HG03571 (cell line): Measurements from ENCODE around the gene TSHZ2.
"Not testable (repeated sequence)": the region's sequence is repeated elsewhere in the genome, so short reads cannot be mapped to it uniquely, and the experiment has no call there.

ENCODE experiments used
- ATAC-seq: cut with Tn5 transposase; IDR thresholded peaks from one replicate; pipeline ENCODE4 v1.9.1; 2021; ENCODE audit not compliant: unreplicated experiment

The TSHZ2 gene

GRCh38 chr20:53522026-53522425 lies 549.9 kb downstream of the TSHZ2 start:
- ATAC-seq: no peak

GRCh38 chr20:53522696-53523095 lies 550.5 kb downstream of the TSHZ2 start:
- no peak for ATAC-seq

- ATAC-seq: not testable (repeated sequence)
Measured at GRCh38 chr20:53523615-53524014, 551.5 kb downstream of the TSHZ2 start.

GRCh38 chr20:53524589-53525312 lies 552.6 kb downstream of the TSHZ2 start:
- no peak for ATAC-seq

- ATAC-seq: no peak
Measured at GRCh38 chr20:53527196-53527595, 555.0 kb downstream of the TSHZ2 start.

- ATAC-seq: no peak
Measured at GRCh38 chr20:53529658-53530057, 557.5 kb downstream of the TSHZ2 start.

GRCh38 chr20:53530440-53530839 lies 558.3 kb downstream of the TSHZ2 start:
- ATAC-seq: no peak

- ATAC-seq: not testable (repeated sequence)
Measured at GRCh38 chr20:53532654-53533312, 560.6 kb downstream of the TSHZ2 start.

- ATAC-seq: no peak
Measured at GRCh38 chr20:53533500-53533899, 561.3 kb downstream of the TSHZ2 start.

GRCh38 chr20:53534037-53534436 lies 561.9 kb downstream of the TSHZ2 start:
- ATAC-seq: no peak

GRCh38 chr20:53535878-53536277 lies 563.7 kb downstream of the TSHZ2 start:
- ATAC-seq: no peak

- ATAC-seq: not testable (repeated sequence)
Measured at GRCh38 chr20:53536382-53536781, 564.2 kb downstream of the TSHZ2 start.

- ATAC-seq: no peak
Measured at GRCh38 chr20:53539516-53539915, 567.4 kb downstream of the TSHZ2 start.
